ENCODE measurements around the gene NLRC5. TPM values are rescaled to one million over a fixed set of nuclear protein-coding genes. Genes with fewer than 3 reads are reported as not detected.

Gene NLRC5
- total and polyA plus RNA-seq, 10 donors: 52.0 to 401 (median 219) TPM

- Histone ChIP-seq H3K27me3 (replicated peaks in 1 of 7) (no peaks in the 10 kb centered on the region), H3K9me3 (no peaks in the 10 kb centered on the region), H3K4me3 (no peak overlapping the region), H3K36me3 (peaks cover 0 to 91% (median 13%) of the 10 kb centered on the region in 6 donors), H3K27ac (peak overlapping the region in 4 of 8 donors; percentile 1 to 56 (median 26)), H3K4me1 (peaks cover 0 to 44% (median 5%) of the 10 kb centered on the region in 6 donors)
- 76 to 88% (median 83%) methylated on average over 7 of the region's 7 CpGs for WGBS, 5 donors
- no peak for DNase-seq
- intact Hi-C loops (cut with DNase I; ENCODE audit: low total_unique reads): no loop called here
- TF ChIP-seq POLR2A (IDR thresholded peaks at IDR 0.05) (no peak), CTCF (IDR thresholded peaks at IDR 0.05 in 8 of 11, conservative IDR thresholded peaks at IDR 0.05 in 3 of 11) (no peak), POLR2AphosphoS5 (IDR thresholded peaks at IDR 0.05) (no peak)
Measured at GRCh38 chr16:57123216-57123973, 134.0 kb downstream of the NLRC5 start.

- Histone ChIP-seq H3K4me1 (peaks cover 0 to 51% (median 5%) of the 10 kb centered on the region in 6 donors), H3K9me3 (no peaks in the 10 kb centered on the region), H3K27ac (peak overlapping the region in 2 of 8 donors; percentile 1 to 56), H3K4me3 (no peak overlapping the region), H3K36me3 (peaks cover 0 to 91% (median 13%) of the 10 kb centered on the region in 6 donors), H3K27me3 (replicated peaks in 1 of 7) (no peaks in the 10 kb centered on the region)
- TF ChIP-seq CTCF (IDR thresholded peaks at IDR 0.05 in 8 of 11, conservative IDR thresholded peaks at IDR 0.05 in 3 of 11) (no peak), POLR2A (IDR thresholded peaks at IDR 0.05) (no peak), POLR2AphosphoS5 (IDR thresholded peaks at IDR 0.05) (no peak)
- intact Hi-C loops (cut with DNase I; ENCODE audit: low total_unique reads): no loop called here
- 80 to 89% (median 82%) methylated on average over 11 of the region's 11 CpGs for WGBS, 5 donors
- no peak for DNase-seq
Measured at GRCh38 chr16:57123974-57124674, 134.8 kb downstream of the NLRC5 start.

- Histone ChIP-seq H3K36me3 (peaks cover 0 to 87% (median 8%) of the 10 kb centered on the region in 6 donors), H3K9me3 (no peaks in the 10 kb centered on the region), H3K4me1 (peaks cover 0 to 62% (median 5%) of the 10 kb centered on the region in 6 donors), H3K4me3 (no peak overlapping the region), H3K27ac (no peak overlapping the region), H3K27me3 (replicated peaks in 1 of 7) (no peaks in the 10 kb centered on the region)
- no peak for DNase-seq
- intact Hi-C loops (cut with DNase I; ENCODE audit: low total_unique reads): no loop called here
- WGBS, 5 donors: 86 to 95% (median 91%) methylated on average over 4 of the region's 4 CpGs
- no peak for TF ChIP-seq POLR2A (IDR thresholded peaks at IDR 0.05)
Measured at GRCh38 chr16:57125376-57125775, 136.0 kb downstream of the NLRC5 start.

- H3K36me3 ChIP-seq: peaks cover 0 to 87% (median 6%) of the 10 kb centered on the region in 6 donors
- no peaks in the 10 kb centered on the region for H3K9me3 ChIP-seq
- TF ChIP-seq POLR2A (IDR thresholded peaks at IDR 0.05): no peak
- TF ChIP-seq POLR2AphosphoS5 (IDR thresholded peaks at IDR 0.05): no peak
- TF ChIP-seq CTCF (IDR thresholded peaks at IDR 0.05 in 8 of 11, conservative IDR thresholded peaks at IDR 0.05 in 3 of 11): no peak
- intact Hi-C loops (cut with DNase I; ENCODE audit: low total_unique reads): no loop called here
- H3K27me3 ChIP-seq (replicated peaks in 1 of 7): no peaks in the 10 kb centered on the region
- 95 to 100% (median 97%) methylated on average over 4 of the region's 4 CpGs for WGBS, 5 donors
- no peak overlapping the region for H3K27ac ChIP-seq
- DNase-seq: no peak
- H3K4me1 ChIP-seq: peaks cover 0 to 68% (median 7%) of the 10 kb centered on the region in 6 donors
- no peak overlapping the region for H3K4me3 ChIP-seq
Measured at GRCh38 chr16:57125969-57126368, 136.6 kb downstream of the NLRC5 start.

All from spleen (tissue), 11 donors.